ENCODE measurements around the gene BMERB1.

The BMERB1 gene

GRCh38 chr16:15485175-15485574, 50.8 kb downstream of the BMERB1 start:
- DNase-seq (ENCODE audit: low read depth), result no peak
- H3K4me3 ChIP-seq (ENCODE audit: control insufficient read depth, low read depth, low read length), result no peak overlapping the region
- no peak for TF ChIP-seq CTCF (IDR thresholded peaks at IDR 0.05; ENCODE audit: control insufficient read depth, insufficient read depth, low read depth, low read length, missing control alignments)

GRCh38 chr16:15486661-15487060, 52.3 kb downstream of the BMERB1 start:
- TF ChIP-seq CTCF (IDR thresholded peaks at IDR 0.05; ENCODE audit: control insufficient read depth, insufficient read depth, low read depth, low read length, missing control alignments), result no peak
- no peak for DNase-seq (ENCODE audit: low read depth)
- H3K4me3 ChIP-seq (ENCODE audit: control insufficient read depth, low read depth, low read length), result no peak overlapping the region

GRCh38 chr16:15487336-15488284, 53.2 kb downstream of the BMERB1 start:
- no peak for DNase-seq (ENCODE audit: low read depth)
- no peak overlapping the region for H3K4me3 ChIP-seq (ENCODE audit: control insufficient read depth, low read depth, low read length)
- no peak for TF ChIP-seq CTCF (IDR thresholded peaks at IDR 0.05; ENCODE audit: control insufficient read depth, insufficient read depth, low read depth, low read length, missing control alignments)

- no peak for TF ChIP-seq CTCF (IDR thresholded peaks at IDR 0.05; ENCODE audit: control insufficient read depth, insufficient read depth, low read depth, low read length, missing control alignments)
- no peak overlapping the region for H3K4me3 ChIP-seq (ENCODE audit: control insufficient read depth, low read depth, low read length)
- DNase-seq (ENCODE audit: low read depth), result no peak
Observed at GRCh38 chr16:15489016-15489415, 54.6 kb downstream of the BMERB1 start.

GRCh38 chr16:15490123-15490711, 55.8 kb downstream of the BMERB1 start:
- H3K4me3 ChIP-seq (ENCODE audit: control insufficient read depth, low read depth, low read length), result no peak overlapping the region
- no peak for TF ChIP-seq CTCF (IDR thresholded peaks at IDR 0.05; ENCODE audit: control insufficient read depth, insufficient read depth, low read depth, low read length, missing control alignments)
- DNase-seq (ENCODE audit: low read depth), result no peak

- no peak overlapping the region for H3K4me3 ChIP-seq (ENCODE audit: control insufficient read depth, low read depth, low read length)
- TF ChIP-seq CTCF (IDR thresholded peaks at IDR 0.05; ENCODE audit: control insufficient read depth, insufficient read depth, low read depth, low read length, missing control alignments), result no peak
- DNase-seq (ENCODE audit: low read depth), result no peak
Observed at GRCh38 chr16:15491411-15491810, 57.0 kb downstream of the BMERB1 start.
